ENCODE measurements around the gene TJP1.

The TJP1 gene

DNA sequence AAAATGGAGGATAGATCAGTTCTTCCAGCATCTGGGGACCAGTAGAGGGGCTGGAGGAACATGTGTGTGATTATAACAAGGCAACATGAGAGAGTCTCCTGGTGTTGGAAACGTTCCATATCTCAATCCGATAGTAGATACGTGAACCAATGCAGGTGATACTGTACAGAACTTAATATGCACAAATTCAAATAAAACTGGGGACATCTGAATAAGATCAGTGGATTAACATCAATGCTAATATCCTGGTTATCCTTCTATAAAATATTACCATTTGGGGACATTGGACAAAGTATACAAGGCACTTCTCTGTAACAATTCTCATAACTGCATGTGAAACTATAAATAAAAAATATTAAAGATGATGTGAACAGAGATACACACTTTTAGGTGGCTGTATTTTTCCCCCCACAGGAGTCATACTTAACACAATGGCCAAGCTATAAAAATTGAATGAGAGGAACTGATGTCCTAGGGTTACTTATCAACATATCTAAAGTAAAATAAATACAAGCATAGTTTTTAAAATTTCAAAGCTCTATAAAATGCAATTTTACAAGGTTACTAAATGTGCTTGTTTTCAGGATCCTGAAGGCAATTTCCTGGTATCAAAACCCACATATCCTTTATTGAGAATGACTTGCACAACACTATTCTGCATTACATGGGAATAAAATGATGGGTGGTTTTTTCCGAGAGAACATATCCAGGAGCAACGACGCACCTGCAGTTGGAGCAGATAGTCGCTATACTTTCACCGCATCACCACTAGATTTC, 31.1 kb upstream of the TJP1 start:
- no peak for TF ChIP-seq CTCF (IDR thresholded peaks at IDR 0.05; ENCODE audit: low read length, missing control alignments)
- DNase-seq (ENCODE audit: low read depth): no peak
- no peak overlapping the region for H3K4me3 ChIP-seq (replicated peaks; ENCODE audit: low read depth, low read length)

DNA sequence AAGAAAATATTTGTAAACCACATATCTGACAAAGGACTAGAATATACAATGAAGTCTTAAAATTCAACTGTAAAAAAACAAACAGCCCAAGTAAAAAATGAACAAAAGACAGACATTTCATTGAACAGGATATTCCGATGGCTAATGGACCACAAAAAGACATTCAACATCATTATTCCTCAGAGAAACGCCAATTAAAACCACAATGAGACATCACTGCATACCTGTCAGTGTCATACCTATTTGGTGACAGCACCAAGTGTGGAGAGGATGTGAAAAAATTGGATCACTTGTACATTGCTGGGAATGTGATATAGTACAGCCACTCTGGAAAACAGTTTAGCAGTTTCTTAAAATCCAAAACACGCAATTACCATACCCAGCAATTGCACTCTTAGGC, 29.9 kb upstream of the TJP1 start:
- no peak for TF ChIP-seq CTCF (IDR thresholded peaks at IDR 0.05; ENCODE audit: low read length, missing control alignments)
- H3K4me3 ChIP-seq (replicated peaks; ENCODE audit: low read depth, low read length): no peak overlapping the region
- no peak for DNase-seq (ENCODE audit: low read depth)

DNA sequence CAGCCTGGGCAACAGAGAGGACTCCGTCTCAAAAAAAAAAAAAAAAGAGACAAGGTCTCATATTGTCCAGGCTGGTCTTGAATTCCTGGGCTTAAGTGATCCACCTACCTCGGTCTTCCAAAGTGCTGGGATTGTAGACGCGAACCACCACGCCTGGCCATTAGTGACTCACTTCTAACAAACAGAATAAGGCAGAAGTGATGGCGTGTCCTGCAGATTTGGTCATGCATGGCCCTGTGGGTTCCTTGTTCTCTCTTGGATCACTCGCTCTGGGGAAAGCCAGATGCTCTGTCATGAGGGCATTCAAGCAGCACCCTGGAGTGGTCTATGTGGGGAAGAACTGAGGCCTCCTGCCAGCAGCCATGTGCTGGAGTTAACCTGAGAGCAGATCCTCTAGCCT, 27.4 kb upstream of the TJP1 start:
- no peak for TF ChIP-seq CTCF (IDR thresholded peaks at IDR 0.05; ENCODE audit: low read length, missing control alignments)
- no peak overlapping the region for H3K4me3 ChIP-seq (replicated peaks; ENCODE audit: low read depth, low read length)
- DNase-seq (ENCODE audit: low read depth): no peak

GRCh38 chr15:29849218-29849617, 26.9 kb upstream of the TJP1 start:
- TF ChIP-seq CTCF (IDR thresholded peaks at IDR 0.05; ENCODE audit: low read length, missing control alignments): no peak
- H3K4me3 ChIP-seq (replicated peaks; ENCODE audit: low read depth, low read length): no peak overlapping the region
- no peak for DNase-seq (ENCODE audit: low read depth)

DNA sequence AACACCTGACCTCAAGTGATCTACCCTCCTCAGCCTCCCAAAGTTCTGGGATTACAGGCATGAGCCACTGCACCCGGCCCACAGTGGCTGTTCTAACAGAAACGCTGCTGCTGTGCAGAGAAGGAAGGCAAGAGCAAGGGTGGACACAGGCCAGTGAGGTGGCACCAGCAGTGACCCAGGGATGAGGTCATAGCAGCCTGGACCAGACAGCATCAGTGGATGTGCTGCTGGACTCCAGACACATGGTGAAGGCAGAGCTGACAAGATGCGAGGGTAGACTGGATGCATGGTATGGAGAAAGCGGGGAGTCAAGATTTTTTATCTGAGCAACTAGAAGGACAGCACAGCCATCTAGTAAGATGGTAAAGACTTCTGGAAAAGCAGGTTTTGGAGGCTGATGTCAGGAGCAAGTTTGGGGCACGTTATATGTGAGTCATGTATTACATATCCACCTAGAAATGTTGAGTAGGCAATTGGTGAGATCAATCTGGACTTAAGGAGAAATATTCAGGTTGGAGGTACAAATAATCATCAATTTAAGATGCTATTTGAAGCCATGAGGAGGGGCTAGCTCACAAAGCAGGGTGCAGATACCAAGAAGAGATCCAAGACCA, 22.1 kb upstream of the TJP1 start:
- DNase-seq (ENCODE audit: low read depth): no peak
- no peak for TF ChIP-seq CTCF (IDR thresholded peaks at IDR 0.05; ENCODE audit: low read length, missing control alignments)
- no peak overlapping the region for H3K4me3 ChIP-seq (replicated peaks; ENCODE audit: low read depth, low read length)

GRCh38 chr15:29842290-29842689, 20.0 kb upstream of the TJP1 start:
- no peak for TF ChIP-seq CTCF (IDR thresholded peaks at IDR 0.05; ENCODE audit: low read length, missing control alignments)

GRCh38 chr15:29840926-29841325, 18.7 kb upstream of the TJP1 start:
- no peak for TF ChIP-seq CTCF (IDR thresholded peaks at IDR 0.05; ENCODE audit: low read length, missing control alignments)
- DNase-seq (ENCODE audit: low read depth): no peak

More at GRCh38 chr15:29842290-29842689, 20.0 kb upstream of the TJP1 start:
- H3K4me3 ChIP-seq (replicated peaks; ENCODE audit: low read depth, low read length): no peak overlapping the region
- no peak for DNase-seq (ENCODE audit: low read depth)

More at GRCh38 chr15:29840926-29841325, 18.7 kb upstream of the TJP1 start:
- H3K4me3 ChIP-seq (replicated peaks; ENCODE audit: low read depth, low read length): no peak overlapping the region

All from fibroblast of pulmonary artery (primary cell).